GM20431 (cell line): ENCODE data around the gene FIG4.
"Not testable (repeated sequence)": the region's sequence is repeated elsewhere in the genome, so short reads cannot be mapped to it uniquely, and the experiment has no call there.

Experiments
- in situ Hi-C: fragments of 300-500 bp; cut with MseI, MboI; formaldehyde crosslinking; loops from one replicate; pipeline ENCODE4 v1.15.0; 2020; ENCODE audit warnings: low sequenced_read_pairs; ENCODE audit not compliant: unreplicated experiment

The FIG4 gene

DNA sequence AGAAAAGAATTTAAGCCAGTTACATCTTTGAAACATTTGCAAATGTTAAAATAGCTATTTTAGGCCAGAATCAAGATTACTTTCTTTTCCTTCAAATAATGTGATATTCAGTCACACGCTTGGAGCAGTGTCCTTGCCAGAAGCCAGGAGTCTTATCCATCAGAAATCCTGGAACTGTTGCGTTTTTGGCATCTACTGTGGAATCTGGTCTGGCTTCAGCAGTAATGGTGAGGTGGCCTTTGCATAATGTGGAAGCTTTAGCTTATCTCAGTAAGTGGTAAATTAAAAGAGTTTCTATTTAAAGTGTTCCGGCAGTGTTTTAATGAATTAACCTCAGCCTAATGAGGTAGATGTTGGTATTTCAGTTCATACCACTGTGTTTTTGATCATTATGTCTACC lies 97.6 kb downstream of the FIG4 start:
- in situ Hi-C loops = no loop called here

DNA sequence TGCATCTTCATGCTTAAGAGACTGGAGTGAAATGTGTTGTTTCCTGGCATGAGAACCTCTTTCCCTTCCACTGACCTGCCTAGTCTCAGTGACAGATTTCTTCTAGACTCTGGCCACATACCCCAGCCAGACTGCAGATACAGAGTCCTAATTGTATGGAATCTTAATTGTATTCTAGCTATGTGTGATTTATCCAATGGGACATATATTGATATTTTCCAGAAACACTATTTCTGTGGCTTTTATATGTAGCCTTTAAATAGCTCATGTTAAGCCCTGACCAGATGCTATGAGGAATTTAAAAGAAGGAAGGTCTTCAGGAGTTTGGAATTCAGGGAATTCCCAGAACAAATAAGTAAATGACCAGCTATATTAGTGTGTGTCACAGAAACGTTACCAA lies 99.0 kb downstream of the FIG4 start:
- in situ Hi-C loops = no loop called here

DNA sequence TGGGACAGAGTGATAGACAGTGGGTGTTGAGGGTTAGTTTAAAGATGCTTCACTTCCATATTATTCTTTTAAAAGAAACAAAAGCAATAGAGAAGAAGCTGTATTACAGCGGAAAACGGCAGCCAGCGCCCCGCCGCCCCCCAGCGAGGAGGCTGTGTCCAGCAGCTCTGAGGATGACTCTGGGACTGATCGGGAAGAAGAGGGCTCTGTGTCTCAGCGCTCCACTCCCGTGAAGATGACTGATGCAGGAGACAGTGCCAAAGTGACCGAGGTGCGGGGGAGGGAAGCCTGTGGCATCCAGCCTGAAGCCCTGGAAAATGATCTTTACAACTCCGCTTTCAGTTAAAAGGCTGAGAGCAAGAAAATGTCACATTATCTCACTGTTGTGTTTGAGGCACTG lies 100.2 kb downstream of the FIG4 start:
- in situ Hi-C loops = no loop called here

DNA sequence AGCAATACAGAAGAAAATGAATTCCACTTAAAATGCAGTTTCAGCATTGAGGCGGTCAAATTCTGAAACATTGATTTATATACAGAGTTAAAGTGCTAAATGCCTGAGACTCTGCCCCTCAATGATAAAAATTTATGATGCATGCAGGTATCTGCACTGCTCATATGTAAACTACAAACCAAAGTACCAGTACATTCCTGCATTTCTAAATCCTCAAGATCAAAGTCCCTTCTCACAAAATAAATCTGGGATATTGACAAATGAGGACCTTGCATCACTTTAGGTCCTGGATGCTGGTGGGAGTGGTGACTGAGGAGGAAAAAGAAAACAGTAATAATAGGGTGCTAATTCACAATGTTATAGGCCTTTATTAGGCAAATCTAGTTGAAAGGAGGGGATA lies 101.9 kb downstream of the FIG4 start:
- in situ Hi-C loops = no loop called here

DNA sequence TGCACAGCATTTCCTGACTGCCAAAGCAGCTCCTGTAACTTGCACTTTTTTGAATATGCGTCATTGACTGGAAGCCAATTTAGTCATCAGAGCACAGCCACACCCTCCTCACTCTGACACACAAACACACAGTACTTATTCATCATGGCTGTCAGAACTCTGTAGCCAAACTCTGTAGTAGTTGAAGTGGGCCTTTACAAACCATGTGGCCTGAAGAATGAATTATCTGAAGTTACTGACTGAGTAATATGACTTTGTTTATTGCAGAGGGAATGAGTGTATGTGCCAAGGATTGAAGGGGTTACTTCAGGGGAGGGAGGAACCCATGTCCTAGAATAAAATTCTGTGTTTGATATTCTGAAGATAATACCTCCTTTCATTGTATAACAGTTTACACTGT lies 102.7 kb downstream of the FIG4 start:
- in situ Hi-C loops = no loop called here

DNA sequence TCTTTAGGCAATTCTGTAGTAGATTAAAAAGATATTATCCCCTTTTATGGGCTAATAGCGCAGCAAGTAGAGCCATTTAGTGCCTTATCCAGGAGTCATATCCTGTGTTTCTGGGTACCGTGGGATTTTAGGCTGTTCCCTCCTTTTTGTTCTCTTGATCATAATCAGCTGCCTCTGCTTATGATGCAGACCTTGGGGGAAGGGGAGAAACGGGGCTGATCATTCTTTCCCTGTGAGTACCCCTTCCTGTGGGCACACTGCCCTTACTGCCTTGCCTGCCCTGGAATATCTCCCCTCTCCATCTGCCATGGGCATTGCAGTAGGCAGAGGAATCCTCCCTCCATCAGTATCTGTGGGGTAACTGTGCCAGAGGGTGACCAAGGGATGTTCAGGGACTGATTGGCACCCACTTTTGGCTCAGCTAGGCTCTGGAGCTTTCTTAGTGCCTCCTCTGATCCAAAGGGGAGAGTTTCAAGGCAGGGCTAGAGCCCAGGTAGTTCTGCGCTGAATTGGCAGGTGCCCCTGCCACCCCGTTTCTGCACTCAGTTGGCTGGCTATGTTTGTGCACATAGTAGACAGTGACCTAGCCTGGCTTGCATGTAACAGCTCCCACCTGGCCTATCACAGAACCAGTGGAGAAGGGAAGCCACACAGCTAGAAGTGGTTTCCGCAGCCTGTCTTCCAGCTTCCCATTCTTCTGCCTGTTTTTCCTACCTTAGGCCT lies 103.3 kb downstream of the FIG4 start:
- in situ Hi-C loops = no loop called here

DNA sequence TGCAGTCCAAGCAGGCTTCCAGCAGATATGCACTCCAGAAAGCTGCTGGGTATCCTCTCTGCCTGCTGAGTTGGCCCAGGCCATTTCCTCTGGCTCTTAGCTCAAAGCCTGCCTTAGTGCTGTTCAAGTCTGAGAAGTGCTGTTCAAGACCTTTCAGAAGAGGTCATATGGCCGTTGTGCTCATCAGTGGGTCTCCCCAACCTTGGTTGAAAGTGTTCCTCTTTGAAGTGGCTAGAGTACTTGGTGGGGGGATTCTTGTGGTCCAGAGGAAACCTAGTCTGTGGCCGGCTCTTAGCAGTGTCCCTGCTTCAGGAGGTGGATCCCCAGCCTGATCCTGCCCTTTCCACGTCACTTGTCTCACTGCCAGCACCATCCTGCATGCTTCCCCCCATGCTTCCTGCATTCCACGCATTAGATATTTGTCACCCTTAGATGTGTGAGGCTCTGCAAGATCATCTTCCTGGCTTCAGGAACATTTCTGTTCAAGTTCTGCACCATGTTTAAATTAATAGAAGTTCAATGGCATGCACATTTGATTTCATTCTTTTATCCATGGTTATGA lies 105.0 kb downstream of the FIG4 start:
- in situ Hi-C loops = no loop called here

DNA sequence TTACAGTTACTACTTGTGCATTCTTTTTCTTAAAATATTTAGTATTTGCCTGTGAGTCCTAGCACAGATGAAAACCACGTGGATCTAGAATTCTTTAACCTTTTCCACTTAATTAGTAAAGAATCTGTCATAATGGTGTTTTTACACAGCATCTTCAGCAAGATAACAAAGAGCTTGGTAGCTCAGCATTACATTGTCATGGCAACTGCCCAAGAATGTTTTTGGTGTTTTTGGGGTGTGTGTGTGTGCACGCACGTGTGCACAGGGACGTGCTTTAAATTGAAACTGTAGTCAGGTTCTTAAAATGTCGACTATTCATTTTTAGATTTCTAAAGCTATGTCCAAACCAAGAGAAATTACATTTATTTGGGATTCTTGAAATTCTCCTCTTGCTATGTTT lies 108.0 kb downstream of the FIG4 start:
- in situ Hi-C loops = no loop called here

DNA sequence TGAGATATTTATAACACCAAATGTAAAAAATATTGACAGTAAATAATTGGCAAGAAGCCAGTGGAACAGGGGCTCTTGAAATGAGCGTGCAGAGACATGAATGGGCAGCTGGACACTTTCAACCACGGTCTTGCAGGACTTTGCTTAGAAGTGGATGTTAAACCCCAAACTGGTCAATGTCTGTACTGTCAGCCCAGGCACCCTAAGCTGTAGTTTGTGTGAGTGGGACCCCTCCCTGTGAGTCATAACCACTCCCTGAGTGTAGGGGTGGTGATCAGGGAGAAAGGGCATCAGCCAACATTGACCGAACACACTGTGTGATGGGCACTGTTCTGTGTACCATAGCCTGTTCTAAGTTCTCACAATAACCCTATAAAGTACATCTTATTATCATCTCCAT lies 108.6 kb downstream of the FIG4 start:
- in situ Hi-C loops = no loop called here

DNA sequence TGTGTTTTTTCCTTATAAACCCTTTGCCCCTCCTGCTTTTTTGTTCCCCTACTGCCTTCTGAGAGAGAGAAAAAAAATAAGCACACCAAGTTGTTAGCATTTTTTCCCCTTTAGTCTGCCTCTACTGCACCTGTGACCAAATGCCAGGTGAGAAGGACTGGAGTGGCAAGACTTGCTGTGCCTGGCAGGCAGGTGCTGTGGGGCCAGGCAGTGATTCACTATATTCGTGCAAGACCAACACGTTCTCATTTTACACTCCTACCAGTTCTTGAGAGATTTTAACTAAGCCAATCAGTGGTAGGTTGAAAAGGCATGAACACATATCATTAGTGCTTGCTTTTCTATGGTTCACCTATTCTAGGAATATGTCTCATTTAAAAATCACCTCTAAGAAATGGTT lies 109.7 kb downstream of the FIG4 start:
- in situ Hi-C loops = no loop called here

DNA sequence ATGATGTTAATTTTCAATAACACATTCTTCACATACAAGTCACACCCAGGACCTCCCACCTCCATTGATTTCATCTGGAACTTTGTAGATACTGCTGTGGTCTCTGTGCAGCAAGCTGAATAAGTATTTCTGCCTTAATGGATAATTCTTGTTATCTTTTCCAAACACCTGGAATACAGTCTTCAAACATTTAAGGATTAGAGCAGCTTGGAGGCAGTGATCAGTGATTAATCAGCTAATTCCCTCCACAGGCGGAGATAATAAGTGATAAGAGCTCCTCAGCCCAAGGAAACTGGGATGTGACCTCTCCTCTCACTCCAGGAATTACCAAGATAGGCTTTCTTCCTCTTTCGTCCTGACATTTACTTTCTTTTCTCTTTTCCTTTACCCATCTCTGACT lies 110.7 kb downstream of the FIG4 start:
- in situ Hi-C loops = no loop called here

DNA sequence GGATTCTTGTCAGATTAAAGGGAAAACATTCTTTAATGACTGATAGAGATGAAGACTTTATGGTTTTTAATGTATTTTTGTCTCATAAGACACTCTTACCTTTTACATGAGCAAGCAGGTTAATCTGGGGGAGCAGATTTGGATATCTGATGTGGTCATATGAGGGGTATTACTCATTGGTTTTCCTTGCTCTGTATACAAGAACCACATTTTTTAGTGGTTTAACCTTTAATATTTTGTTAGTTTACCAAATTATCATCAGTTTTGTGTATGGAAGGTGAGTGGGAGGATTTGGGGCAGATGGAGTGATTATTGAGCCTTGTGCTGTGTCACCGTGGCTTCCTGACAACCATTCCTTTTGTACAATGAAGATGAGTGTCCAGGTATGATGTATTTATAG lies 112.9 kb downstream of the FIG4 start:
- in situ Hi-C loops = no loop called here

DNA sequence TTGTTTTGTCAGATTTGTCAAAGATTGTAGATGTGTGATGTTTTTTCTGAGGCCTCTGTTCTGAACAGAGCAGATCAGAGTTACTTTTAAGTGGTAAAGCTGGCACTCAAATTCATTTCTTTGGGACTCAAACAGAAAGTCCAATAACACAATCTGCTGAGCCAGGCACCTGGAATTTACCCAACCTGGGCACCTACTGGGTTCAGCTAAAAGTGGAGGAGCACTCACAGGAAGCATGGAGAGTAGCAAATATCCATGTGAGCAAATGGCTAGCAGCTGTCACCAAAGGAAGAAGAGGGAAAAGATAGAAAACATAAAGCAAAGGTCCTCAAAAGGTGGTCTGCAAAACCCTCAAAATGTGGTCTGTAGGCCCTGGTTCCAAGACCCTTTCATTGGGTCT lies 116.8 kb downstream of the FIG4 start:
- in situ Hi-C loops = no loop called here

DNA sequence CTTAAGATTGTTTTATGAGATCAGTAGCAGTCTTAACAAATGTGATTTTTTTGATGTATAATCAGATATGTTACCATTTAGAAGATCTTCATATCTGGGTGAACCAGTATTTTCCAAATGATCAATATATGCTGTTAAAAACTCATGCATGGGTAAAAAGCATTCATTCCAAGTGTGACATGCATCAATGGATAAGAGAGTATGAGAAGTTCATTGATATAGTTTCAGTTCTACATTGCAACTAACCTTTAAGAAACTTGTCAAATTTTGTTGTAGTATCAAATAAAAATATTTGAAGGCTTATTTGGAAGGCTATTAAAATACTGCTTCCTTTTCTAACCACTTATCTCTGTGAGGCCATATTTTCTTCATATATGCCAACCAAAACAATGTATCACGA lies 117.7 kb downstream of the FIG4 start:
- in situ Hi-C loops = no loop called here

DNA sequence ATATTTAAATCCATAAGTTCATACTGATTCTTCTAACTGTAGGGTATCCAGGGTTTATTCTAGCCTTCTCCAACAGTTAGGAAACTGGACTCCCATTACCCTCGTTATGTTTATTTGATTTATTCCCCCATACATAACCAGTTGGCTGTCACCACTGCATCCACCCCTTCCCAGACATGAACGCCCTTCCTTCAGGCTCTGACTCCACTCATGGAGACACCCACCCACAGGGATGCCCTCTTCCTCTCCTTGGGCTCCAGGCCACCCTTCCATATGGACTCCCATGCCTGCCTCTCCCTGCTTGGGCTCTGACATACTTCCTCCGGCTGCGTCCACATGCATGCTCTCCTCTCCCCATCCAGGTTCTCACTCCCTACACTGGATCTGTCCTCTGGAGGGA lies 124.0 kb downstream of the FIG4 start:
- in situ Hi-C loops = no loop called here

DNA sequence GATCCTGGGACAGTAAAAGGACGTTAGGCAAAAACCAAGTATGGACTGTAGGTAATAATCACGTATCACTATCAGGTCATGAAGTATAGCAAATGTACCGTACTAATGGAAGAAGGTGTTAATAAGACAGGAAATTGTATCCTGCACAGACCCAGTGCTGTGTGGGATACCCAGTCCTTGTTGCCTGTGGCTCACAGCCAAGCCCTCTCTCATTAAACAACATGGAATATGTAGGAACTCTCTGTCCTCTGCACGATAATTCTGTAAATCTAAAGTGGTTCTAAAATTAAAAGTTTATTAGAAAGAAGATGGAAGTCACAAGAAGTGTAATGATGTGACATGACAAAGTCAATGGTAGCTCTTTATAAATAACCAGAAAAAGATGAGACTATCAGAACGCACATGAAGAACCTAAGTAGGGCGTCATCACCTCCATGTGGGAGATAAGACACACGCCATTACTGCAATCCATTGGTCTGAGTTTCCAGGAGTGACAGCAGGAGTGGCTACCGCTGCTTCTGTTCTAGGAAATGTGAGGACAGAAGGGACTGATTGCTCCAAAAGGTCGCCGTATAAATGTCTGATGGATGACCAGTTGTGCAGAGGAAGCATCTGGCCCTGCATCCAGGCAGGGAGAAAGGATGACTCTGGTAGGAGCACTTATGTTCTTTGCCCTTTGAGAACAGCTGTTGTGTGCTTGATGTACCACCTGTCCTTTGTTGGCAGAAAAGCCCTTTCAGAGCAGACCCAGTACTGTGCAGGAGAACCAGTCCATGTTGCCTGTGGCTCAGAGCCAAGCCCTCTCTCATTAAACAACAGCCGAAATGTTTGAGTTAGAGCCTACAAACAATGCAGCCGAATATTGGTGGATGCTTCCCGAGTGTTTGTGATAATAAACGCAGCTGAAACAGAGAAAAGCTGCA lies 125.6 kb downstream of the FIG4 start:
- in situ Hi-C loops = no loop called here

DNA sequence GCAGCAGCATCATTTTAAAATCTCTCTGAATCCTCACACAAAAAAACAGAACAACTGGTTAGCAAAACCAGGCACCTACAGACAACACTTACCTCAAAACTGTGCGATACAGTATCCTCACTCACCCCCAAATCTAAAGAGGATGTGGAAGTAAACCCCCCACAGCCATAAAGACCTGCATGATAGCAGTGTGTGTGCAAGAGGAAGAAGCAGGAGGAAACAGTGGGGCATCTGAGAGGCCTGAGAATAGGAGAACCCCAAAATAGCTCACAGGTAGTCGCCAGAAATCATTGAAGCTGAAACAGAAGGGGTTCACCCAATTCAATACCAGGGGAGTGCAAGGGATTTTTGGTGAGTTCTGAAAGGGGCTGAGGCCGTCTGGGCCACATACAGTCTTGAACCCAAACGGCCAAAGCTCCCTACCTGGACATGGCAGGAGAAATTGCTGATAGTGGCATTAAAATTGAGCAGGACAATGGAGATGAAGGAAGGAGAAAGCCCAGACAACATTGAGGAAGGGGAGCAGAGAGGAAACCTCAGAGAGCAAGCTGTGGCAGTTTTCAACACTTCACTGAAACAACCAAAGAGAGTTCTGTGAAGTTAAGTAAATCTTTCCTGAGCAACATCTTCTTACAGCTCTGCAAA lies 129.7 kb downstream of the FIG4 start:
- in situ Hi-C loops = no loop called here

DNA sequence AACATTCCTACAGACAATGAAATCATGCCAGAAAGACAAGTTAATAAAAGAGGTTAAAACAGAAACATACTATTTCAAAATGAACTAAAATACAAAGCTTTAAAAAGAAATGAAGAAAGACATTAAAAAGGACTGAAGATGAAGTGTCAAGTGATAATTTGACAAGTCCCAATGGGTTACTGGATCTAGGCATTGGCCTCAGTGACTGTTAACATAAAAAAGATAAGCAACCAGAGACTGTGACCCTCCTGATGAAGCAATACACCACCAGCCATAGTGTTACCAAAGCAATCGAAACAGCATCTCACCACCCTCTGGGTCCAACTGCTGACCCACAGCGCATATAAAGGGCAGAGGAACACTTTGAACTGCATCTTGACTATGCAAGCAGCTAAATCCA lies 130.3 kb downstream of the FIG4 start:
- in situ Hi-C loops = no loop called here

DNA sequence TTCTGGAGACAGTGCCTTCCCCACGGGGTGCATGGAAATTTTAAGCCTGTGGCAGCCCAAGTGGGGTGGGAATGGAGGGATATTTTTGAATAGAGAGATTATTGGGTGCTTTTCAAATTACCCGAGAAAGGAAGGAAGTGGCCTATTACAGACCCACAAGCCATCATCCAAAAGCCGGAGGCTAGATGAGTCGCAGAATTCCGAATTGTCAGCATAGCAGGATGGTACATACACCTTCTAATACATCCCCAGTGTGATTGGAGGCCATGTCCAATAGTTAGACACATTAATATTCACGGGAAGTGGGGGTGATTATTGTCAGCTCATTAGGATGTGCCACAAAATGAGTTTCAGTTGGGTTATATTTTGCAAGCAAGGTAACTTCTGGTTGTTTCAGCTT lies 133.0 kb downstream of the FIG4 start:
- in situ Hi-C loops = no loop called here

DNA sequence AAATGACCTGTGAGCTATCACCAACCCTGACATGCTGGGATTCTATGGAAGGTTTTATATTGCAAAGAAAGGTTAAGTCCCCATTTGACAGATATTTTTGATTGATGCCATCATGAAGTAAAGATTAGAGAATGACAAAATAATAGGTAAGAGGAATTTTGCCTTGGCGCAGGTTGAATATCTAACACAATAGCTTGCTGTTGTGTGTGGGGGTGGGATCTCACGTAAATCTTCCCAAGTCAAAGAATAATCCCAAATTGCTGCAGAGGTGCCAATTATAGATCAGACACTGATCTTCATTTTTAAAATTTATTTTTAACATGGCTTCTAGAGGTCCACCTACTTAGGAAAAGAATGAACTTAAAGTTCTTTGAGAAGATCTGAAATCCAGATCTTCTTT lies 135.5 kb downstream of the FIG4 start:
- in situ Hi-C loops = no loop called here

DNA sequence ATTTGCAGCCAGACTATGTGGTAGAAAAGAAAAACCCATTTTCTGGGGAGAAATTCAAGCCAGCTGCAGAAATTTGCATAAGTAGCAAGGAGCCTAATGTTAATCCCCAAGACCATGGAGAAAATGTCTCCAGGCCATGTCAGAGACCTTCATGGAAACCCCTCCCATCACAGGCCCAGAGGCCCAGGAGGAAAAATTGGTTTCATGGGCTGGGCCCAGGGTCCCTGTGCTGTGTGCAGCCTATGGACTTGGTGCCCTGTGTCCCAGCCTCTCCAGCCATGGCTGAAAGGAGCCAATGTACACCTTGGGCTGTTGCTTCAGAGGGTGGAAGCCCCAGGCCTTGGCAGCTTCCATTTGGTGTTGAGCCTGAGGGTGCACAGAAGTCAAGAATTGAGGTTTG lies 140.3 kb downstream of the FIG4 start:
- in situ Hi-C loops = not testable (repeated sequence)
